ENCODE measurements around the gene TMEM252. TPM values are rescaled to one million over a fixed set of nuclear protein-coding genes. Genes with fewer than 3 reads are reported as not detected.

The TMEM252 gene
- total RNA-seq, 2 experiments from 2014 or later: not detected

DNA sequence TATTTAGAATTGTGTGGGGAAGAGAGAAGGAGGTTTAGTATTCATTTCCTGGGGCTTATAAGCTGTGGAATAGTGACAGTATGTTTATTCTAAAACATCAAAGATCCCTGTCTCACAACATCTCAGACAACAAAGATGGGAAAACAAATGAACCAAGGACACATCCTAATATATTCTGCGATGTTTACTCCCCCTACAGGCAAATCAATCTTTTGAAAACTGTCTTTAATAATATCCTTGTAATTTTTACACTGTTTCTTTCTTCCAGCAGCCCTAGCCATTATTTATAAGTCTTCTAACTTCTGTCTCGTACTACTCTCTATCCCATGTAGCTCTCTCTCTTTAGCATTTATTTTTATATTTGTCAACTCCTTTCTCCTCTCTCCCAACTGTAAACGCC, 33.5 kb upstream of the TMEM252 start:
- Histone ChIP-seq H3K79me2 (ENCODE audit: insufficient read depth, low read depth, low read length) (no peaks in the 10 kb centered on the region), H3K36me3 (ENCODE audit: insufficient read depth, low read length) (no peaks in the 10 kb centered on the region; the same call in 1 of the 2 replicates), H4K20me1 (ENCODE audit: insufficient read depth, low read length) (no peaks in the 10 kb centered on the region), H3K4me2 (ENCODE audit: low read length) (no peak overlapping the region), H3K4me1 (ENCODE audit: insufficient read depth, low read length, poor library complexity, severe bottlenecking) (peaks cover 41% of the 10 kb centered on the region), H3K27ac (ENCODE audit: low read depth, low read length, poor library complexity, severe bottlenecking) (no peak overlapping the region), H3K9me3 (ENCODE audit: low read length) (peaks cover 22% of the 10 kb centered on the region), H3K9me2 (ENCODE audit: insufficient read depth, low read length) (no peaks in the 10 kb centered on the region), H2AFZ (ENCODE audit: low read length) (peak overlapping the region; percentile 24; the same call in 1 of the 2 replicates), H3K4me3 (ENCODE audit: low read depth, low read length, poor library complexity, severe bottlenecking) (no peak overlapping the region)
- intact Hi-C loops (cut with micrococcal nuclease; ENCODE audit: unreplicated experiment): no loop called here
- DNase-seq (ENCODE audit: low spot score): peak; percentile 14
- ChIA-PET POLR2A (interaction anchor here (2.2 to 2.5 kb wide), 2 partner anchors 11 to 13 kb away, joined by 6 to 13 read pairs; no protein-coding TSS in a partner anchor), CTCF (ENCODE audit: unreplicated experiment) (interaction anchor here (1.2 kb wide), 1 partner anchor 8 kb away, joined by 3 read pairs; no protein-coding TSS in a partner anchor)
- no TSS peak for BruUV-seq (replicated peaks)
- no peak for TF ChIP-seq EZH2phosphoT487 (IDR thresholded peaks at IDR 0.05; ENCODE audit: borderline replicate concordance, low read depth, low read length)
- TF ChIP-seq, protein P1, sequence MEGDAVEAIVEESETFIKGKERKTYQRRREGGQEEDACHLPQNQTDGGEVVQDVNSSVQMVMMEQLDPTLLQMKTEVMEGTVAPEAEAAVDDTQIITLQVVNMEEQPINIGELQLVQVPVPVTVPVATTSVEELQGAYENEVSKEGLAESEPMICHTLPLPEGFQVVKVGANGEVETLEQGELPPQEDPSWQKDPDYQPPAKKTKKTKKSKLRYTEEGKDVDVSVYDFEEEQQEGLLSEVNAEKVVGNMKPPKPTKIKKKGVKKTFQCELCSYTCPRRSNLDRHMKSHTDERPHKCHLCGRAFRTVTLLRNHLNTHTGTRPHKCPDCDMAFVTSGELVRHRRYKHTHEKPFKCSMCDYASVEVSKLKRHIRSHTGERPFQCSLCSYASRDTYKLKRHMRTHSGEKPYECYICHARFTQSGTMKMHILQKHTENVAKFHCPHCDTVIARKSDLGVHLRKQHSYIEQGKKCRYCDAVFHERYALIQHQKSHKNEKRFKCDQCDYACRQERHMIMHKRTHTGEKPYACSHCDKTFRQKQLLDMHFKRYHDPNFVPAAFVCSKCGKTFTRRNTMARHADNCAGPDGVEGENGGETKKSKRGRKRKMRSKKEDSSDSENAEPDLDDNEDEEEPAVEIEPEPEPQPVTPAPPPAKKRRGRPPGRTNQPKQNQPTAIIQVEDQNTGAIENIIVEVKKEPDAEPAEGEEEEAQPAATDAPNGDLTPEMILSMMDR (conservative IDR thresholded peaks at IDR 0.05; ENCODE audit: low read length): peak; percentile 73

DNA sequence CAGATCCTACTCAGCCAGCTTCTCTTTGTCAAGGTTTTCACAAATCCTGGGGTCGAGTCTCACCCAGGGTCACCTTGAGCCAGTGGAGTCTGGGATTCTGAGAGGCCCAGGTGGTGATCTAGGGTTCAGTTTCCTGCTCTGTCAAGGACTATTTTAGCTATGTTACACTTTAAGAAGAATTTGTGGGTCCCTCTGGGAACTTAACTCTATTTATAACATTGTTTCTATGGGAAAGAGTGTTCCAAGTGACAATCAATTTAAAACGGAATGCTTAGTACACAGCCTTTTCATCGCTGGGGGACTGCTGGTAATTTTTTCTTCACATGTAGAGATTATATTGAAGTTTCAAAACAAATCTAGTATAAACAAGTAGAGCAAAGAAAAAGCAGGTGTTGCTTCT, 26.9 kb upstream of the TMEM252 start:
- Histone ChIP-seq H3K79me2 (ENCODE audit: insufficient read depth, low read depth, low read length) (no peaks in the 10 kb centered on the region), H3K9me3 (ENCODE audit: low read length) (peaks cover 22% of the 10 kb centered on the region), H3K36me3 (ENCODE audit: insufficient read depth, low read length) (no peaks in the 10 kb centered on the region; the same call in 1 of the 2 replicates), H3K4me1 (ENCODE audit: insufficient read depth, low read length, poor library complexity, severe bottlenecking) (no peaks in the 10 kb centered on the region), H4K20me1 (ENCODE audit: insufficient read depth, low read length) (no peaks in the 10 kb centered on the region), H2AFZ (ENCODE audit: low read length) (no peak overlapping the region), H3K4me3 (ENCODE audit: low read depth, low read length, poor library complexity, severe bottlenecking) (no peak overlapping the region), H3K27ac (ENCODE audit: low read depth, low read length, poor library complexity, severe bottlenecking) (no peak overlapping the region), H3K4me2 (ENCODE audit: low read length) (no peak overlapping the region), H3K9me2 (ENCODE audit: insufficient read depth, low read length) (no peaks in the 10 kb centered on the region)
- ChIA-PET CTCF (ENCODE audit: unreplicated experiment) (interaction anchor here (0.8 to 1.3 kb wide), 6 partner anchors 8 to 59 kb away, joined by 3 to 6 read pairs (median 4); no protein-coding TSS in a partner anchor), POLR2A (interaction anchor here (1.5 to 2.3 kb wide), 2 partner anchors 10 to 13 kb away, joined by 3 to 14 read pairs; no protein-coding TSS in a partner anchor)
- no peak for DNase-seq (ENCODE audit: low spot score)
- no TSS peak for BruUV-seq (replicated peaks)
- intact Hi-C loops (cut with micrococcal nuclease; ENCODE audit: unreplicated experiment): loop anchor here (5.0 kb wide), 1 partner anchor 225 kb away; no protein-coding TSS in a partner anchor
- no peak for TF ChIP-seq EZH2phosphoT487 (IDR thresholded peaks at IDR 0.05; ENCODE audit: borderline replicate concordance, low read depth, low read length)
- TF ChIP-seq, protein P1 (conservative IDR thresholded peaks at IDR 0.05; ENCODE audit: low read length): no peak

DNA sequence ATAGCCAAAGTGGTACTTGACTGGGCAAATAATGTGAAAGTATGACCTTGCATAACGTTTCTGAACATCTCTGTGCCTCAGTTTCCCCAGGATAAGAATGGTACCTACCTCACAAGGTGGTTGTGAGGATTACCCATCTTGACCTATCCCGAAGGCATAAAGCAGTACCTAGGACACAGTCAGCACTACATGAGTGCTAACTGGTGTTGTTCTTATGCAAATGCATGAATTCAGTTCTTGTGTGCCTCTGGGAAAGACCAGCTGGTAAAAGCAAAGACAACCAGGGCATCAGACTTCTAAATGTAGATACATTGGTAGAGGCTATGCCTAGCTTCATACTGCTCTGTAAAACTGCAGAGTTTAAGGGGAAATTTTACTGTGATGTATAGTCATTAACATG, 21.8 kb upstream of the TMEM252 start:
- no peak overlapping the region for H3K4me2 ChIP-seq (ENCODE audit: low read length)
- no TSS peak for BruUV-seq (replicated peaks)
- no peak overlapping the region for H2AFZ ChIP-seq (ENCODE audit: low read length)
- no peaks in the 10 kb centered on the region for H4K20me1 ChIP-seq (ENCODE audit: insufficient read depth, low read length)
- no peaks in the 10 kb centered on the region for H3K36me3 ChIP-seq (ENCODE audit: insufficient read depth, low read length)
- intact Hi-C loops (cut with micrococcal nuclease; ENCODE audit: unreplicated experiment): no loop called here
- H3K4me3 ChIP-seq (ENCODE audit: low read depth, low read length, poor library complexity, severe bottlenecking): no peak overlapping the region
- H3K9me2 ChIP-seq (ENCODE audit: insufficient read depth, low read length): no peaks in the 10 kb centered on the region
- H3K27ac ChIP-seq (ENCODE audit: low read depth, low read length, poor library complexity, severe bottlenecking): no peak overlapping the region
- DNase-seq (ENCODE audit: low spot score): no peak
- H3K4me1 ChIP-seq (ENCODE audit: insufficient read depth, low read length, poor library complexity, severe bottlenecking): no peaks in the 10 kb centered on the region
- CTCF ChIA-PET (ENCODE audit: unreplicated experiment): no interaction called here
- POLR2A ChIA-PET: interaction anchor here (0.6 to 2.2 kb wide), 4 partner anchors 9 to 14 kb away, joined by 3 to 13 read pairs (median 6); no protein-coding TSS in a partner anchor
- no peaks in the 10 kb centered on the region for H3K9me3 ChIP-seq (ENCODE audit: low read length)
- TF ChIP-seq EZH2phosphoT487 (IDR thresholded peaks at IDR 0.05; ENCODE audit: borderline replicate concordance, low read depth, low read length): no peak
- TF ChIP-seq, protein P1 (conservative IDR thresholded peaks at IDR 0.05; ENCODE audit: low read length): no peak
- no peaks in the 10 kb centered on the region for H3K79me2 ChIP-seq (ENCODE audit: insufficient read depth, low read depth, low read length)
